GM21528 (cell line): ENCODE data around the gene PDE4C.

Source experiments
- ATAC-seq: cut with Tn5 transposase; IDR thresholded peaks from one replicate; pipeline ENCODE4 v1.9.1; 2021; ENCODE audit warnings: mild to moderate bottlenecking, moderate library complexity; ENCODE audit not compliant: unreplicated experiment, low FRiP score

The PDE4C gene

GRCh38 chr19:18225702-18226468 is at the start of gene PDE4C:
Gene PDE4C (minus strand): TSS chr19:18226438. CDS start chr19:18226415, 23 bp downstream.
- ATAC-seq, result no peak

GRCh38 chr19:18274781-18275356 is 48.6 kb upstream of the PDE4C start:
- no peak for ATAC-seq

- no peak for ATAC-seq
These were observed 48.1 kb upstream of the PDE4C start, which contains the start of gene IQCN for GRCh38 chr19:18274219-18274780. Gene IQCN (minus strand): TSS chr19:18274452. CDS start chr19:18269478, 4,974 bp downstream.

DNA sequence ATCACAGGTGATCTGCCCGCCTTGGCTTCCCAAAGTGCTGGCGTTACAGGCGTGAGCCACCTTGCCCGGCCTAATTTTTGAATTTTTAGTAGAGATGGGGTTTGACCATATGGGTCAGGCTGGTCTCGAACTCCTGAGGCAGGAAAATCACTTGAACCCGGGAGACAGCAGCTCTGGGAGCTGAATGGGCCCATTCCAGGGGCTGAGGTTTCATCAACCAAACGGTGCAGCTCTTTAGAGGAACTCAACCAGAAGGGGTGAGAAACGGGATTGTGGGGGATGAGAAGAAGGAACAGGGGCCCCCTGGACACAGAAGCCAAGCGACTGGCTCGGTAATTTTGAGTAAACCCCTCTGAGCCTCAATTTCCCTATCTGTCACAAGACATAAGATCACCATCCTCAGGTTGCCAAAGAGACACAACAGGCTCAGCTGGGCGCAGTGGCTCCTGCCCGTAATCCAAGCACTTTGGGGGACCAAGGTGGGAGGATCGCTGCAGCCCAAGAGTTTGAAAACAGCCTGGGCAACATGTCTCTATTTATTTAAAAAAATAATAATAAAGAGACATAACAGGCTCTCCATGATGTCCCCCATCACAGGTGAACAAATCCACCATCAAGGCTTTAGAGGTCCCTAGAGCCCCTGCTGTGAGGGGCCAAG is 47.5 kb upstream of the PDE4C start:
- ATAC-seq, result no peak

DNA sequence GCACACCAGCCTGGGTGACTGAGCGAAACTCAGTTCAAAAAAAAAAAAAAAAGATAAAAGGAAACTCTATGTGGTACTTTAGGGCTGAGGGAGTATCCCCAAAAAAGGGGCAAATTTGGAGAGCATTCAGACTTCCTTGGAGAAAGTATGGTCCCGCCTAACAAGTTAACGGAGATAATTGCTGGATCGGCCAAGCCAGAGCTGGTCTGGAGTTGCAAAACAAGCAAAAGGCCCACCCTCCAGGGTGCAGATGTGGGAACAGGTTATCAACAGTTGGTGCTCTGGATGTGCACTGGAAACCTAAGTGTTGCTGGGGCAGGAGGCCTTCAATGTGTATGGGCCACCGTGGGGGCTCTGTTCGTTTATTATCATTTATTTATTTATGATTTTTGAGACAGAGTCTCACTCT is 45.2 kb upstream of the PDE4C start:
- no peak for ATAC-seq

- no peak for ATAC-seq
These were observed 44.1 kb upstream of the PDE4C start for GRCh38 chr19:18270326-18270725.

DNA sequence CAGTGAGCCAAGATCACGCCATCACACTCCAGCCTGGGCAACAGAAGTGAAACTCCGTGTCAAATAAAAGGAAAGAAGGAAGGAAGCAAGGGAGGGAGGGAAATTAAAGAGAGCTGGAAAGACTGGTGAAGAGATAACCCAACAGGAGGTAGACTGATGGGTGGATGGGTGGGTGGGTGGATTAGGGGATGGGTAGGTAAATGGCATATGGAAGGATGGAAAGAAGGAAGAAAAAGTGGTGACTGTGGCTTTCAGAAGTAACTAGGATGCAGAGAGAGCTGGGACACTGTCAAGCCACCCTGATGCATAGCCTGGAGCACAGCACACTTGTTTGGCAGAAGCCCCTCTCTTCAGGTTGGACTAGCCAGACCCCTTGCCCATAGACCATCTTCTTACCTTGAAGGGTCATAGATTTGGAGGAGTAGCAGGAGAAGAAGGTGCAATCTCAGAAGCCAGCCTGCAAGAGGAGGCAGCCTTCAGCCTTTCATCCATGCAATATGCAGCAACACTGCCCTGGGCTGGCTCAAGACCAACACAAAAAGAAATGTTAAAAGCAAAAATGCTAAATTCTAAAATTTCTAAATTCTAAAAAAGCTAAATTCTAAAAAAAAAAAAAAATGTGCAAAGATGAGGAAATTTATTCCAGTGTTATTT is 43.0 kb upstream of the PDE4C start:
- ATAC-seq, result no peak

GRCh38 chr19:18266771-18267686 is 40.8 kb upstream of the PDE4C start:
- no peak for ATAC-seq

DNA sequence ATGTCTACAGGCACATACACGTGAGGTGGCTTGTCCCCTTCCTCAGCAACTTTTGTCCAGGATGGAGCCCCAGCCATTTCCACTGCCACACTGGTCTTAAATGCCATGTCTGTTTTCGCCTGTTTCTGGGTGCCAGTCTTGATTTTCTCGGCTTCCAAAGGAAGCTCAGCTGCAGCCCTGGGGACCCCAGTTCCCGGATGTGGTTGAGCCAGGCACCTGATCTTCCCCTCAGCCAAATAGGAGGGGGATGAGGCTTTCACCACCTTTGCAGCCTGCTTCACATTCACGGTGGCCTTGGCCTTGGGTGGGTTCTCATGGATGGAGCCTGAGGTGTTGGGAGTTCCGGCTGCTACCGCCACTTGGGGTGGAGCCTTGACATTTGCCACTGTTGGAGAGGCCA is 39.3 kb upstream of the PDE4C start:
- no peak for ATAC-seq

GRCh38 chr19:18264971-18265540 is 38.8 kb upstream of the PDE4C start:
- no peak for ATAC-seq

GRCh38 chr19:18264137-18264854 is 38.1 kb upstream of the PDE4C start:
- no peak for ATAC-seq

GRCh38 chr19:18263324-18264136 is 37.3 kb upstream of the PDE4C start:
- no peak for ATAC-seq

GRCh38 chr19:18262917-18263316 is 36.7 kb upstream of the PDE4C start:
- ATAC-seq, result no peak

DNA sequence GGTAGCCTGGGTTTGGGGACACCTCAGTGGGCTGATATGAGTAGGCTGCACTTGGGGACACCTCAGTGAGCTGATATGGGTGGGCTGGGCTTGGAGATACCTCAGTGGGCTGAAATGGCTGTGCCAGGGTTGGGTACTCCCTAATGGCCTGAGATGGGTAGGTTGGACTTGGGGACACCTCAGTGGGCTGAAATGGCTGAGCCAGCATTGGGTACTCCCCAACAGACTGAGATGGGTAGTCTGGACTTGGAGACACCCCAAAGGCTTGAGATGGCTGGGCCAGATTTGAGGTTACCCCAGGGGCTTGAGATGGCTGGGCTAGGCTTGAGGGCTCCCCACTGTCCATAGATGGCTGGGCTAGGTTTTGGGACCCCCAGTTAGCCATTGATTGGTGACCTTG is 35.9 kb upstream of the PDE4C start:
- ATAC-seq, result no peak

DNA sequence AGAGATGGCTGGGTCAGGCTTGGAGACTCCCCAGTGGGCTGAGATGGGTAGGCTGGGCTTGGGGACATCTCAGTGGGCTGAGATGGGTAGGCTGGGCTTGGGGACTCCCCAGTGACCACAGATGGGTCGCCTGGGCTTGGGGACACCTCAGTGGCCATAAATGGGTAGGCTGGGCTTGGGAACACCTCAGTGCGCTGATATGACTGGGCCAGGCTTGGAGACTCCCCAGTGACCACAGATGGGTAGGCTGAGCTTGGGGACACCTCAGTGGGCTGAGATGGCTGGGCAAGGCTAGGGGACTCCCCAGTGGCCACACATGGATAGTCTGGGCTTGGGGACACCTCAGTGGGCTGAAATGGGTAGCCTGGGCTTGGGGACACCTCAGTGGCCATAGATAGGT is 35.2 kb upstream of the PDE4C start:
- no peak for ATAC-seq

DNA sequence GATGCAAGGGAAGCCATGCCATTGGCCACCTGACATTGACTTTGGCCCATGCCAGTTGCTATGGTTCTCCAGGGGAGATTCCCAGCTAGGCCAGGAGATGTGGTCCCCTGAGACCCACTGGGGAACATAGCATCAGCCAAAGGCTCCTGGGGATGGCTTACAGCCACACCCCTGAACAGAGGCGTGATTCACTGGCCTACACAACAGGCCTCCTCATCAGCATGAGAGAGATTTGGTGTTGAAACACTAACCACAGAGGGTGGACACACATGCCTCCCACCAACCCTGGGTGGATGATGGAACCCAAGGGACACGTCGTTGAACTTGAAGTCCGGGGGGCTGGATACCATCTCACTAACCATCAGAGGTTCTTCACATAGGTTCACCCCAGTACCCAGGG is 33.7 kb upstream of the PDE4C start:
- ATAC-seq, result no peak

- no peak for ATAC-seq
These were observed 31.5 kb upstream of the PDE4C start for GRCh38 chr19:18257503-18258470.
